PC-9 (cell line): ENCODE results near the gene RXFP2.

ENCODE experiments used
- EZH2 ChIP-seq: fragments of 200-600 bp; sonication (generic); IDR thresholded peaks from 2 replicates; pipeline ENCODE4 v1.8.0; 2017; ENCODE audit warnings: antibody characterized with exemption, low read depth
- TF ChIP-seq, protein P1 (sequence below): fragments of 200-600 bp; sonication (generic); conservative IDR thresholded peaks from 2 replicates; pipeline ENCODE4 v1.6.1; 2017; ENCODE audit warnings: mixed run types, antibody characterized with exemption, mild to moderate bottlenecking, moderate library complexity

DNA sequence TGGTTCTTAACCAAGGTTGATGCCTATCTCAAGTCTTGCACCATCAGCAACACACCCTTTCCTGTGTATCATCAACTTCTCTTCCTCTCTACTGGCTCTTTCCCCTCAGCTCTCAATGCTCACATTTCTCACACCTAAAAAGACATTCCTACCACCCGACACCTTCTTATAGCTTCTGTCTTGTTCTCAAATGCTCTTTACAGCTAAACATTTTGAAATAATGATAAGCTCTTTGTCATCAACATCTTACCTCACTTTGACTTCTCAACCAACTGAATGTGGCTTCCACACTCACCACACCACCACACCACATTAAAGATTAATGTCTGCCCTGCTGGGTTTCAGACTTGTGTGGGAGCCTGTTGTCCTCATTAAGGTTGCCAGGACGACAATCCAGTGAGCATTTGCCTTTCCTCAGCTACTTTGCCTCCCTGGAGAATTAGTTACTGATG lies 67.8 kb downstream of the RXFP2 start:
- TF ChIP-seq, protein P1, sequence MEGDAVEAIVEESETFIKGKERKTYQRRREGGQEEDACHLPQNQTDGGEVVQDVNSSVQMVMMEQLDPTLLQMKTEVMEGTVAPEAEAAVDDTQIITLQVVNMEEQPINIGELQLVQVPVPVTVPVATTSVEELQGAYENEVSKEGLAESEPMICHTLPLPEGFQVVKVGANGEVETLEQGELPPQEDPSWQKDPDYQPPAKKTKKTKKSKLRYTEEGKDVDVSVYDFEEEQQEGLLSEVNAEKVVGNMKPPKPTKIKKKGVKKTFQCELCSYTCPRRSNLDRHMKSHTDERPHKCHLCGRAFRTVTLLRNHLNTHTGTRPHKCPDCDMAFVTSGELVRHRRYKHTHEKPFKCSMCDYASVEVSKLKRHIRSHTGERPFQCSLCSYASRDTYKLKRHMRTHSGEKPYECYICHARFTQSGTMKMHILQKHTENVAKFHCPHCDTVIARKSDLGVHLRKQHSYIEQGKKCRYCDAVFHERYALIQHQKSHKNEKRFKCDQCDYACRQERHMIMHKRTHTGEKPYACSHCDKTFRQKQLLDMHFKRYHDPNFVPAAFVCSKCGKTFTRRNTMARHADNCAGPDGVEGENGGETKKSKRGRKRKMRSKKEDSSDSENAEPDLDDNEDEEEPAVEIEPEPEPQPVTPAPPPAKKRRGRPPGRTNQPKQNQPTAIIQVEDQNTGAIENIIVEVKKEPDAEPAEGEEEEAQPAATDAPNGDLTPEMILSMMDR = no peak
- TF ChIP-seq EZH2 = no peak
